A549 (cell line): ENCODE data around the gene IRGQ.

Experiments
- CBX2 ChIP-seq: fragments of 200-600 bp; sonication (generic); IDR thresholded peaks from 2 replicates; pipeline ENCODE4 v1.6.1; 2016; ENCODE audit warnings: low read depth, mild to moderate bottlenecking, borderline replicate concordance
- CTCF ChIP-seq: fragments of >200 bp; sonication (Bioruptor Twin); formaldehyde crosslinking; IDR thresholded peaks from 3 replicates; pipeline ENCODE4 v1.5.1; 2016
- FOSB ChIP-seq: fragments of 250-450 bp; sonication (Bioruptor Pico); IDR thresholded peaks from 2 replicates; pipeline ENCODE4 v1.5.0; 2020; ENCODE audit warnings: mild to moderate bottlenecking, moderate library complexity
- PHF8 ChIP-seq: fragments of 200-600 bp; sonication (generic); IDR thresholded peaks from 2 replicates; pipeline ENCODE4 v1.6.1; 2016; ENCODE audit warnings: low read depth, mild to moderate bottlenecking, antibody characterized with exemption, moderate library complexity, borderline replicate concordance
- POLR2A ChIP-seq: IDR thresholded peaks from 2 replicates; pipeline ENCODE4 v1.6.1; 2012; ENCODE audit warnings: mild to moderate bottlenecking, low read length
- RCOR1 ChIP-seq: fragments of 150-350 bp; IDR thresholded peaks from 2 replicates; pipeline ENCODE4 v1.6.1; 2014; ENCODE audit warnings: antibody characterized with exemption, low read length, low read depth

- TF ChIP-seq FOSB (CRISPR knock-in tag) (no peak), CTCF (no peak), CBX2 (no peak), POLR2A (no peak), RCOR1 (no peak), PHF8 (no peak)
Observed at GRCh38 chr19:43545276-43545675, 50.7 kb downstream of the IRGQ start.
